ENCODE measurements around the gene RPRD2.

DNA sequence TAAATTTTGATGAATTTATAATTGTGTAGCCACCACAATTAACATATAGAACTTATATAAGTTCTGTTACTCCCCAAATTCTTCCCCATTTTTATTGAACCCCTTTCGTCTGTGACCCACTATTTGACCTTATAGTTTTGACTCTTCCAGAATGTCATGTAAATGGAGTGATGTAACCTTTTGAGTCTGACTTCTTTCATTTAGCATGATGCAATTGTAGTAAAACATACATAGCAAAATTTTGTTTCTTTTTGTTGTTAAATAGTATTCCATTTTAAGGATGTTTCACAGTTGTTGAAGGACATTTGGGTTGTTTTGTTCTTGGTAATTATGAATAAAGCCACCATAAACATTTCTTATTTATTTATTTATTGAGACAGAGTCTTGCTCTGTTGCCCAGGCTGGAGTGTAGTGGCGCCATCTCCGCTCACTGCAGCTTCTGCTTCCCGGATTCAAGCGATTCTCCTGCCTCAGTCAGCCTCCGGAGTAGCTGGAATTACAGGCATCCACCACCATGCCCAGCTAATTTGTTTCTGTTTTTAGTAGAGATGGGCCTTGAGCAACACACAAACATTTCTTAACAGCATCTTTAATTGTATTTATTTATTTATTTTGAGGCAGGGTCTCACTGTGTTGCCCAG, 33.6 kb downstream of the RPRD2 start:
- TF ChIP-seq CTCF (optimal IDR thresholded peaks at IDR 0.05 in 1 of 3, IDR thresholded peaks at IDR 0.05 in 1 of 3, conservative IDR thresholded peaks at IDR 0.05 in 1 of 3; ENCODE audit: extremely low read depth in 1 of 3, insufficient read depth in 2 of 3, low read length in 3 of 3): no peak
- TF ChIP-seq EZH2 (IDR thresholded peaks at IDR 0.05; ENCODE audit: low read length): no peak

All from keratinocyte (primary cell).